Neural progenitor cell (in vitro differentiated cells): Measurements from ENCODE around the gene CACNG5. TPM values are rescaled to one million over a fixed set of nuclear protein-coding genes. Genes with fewer than 3 reads are reported as not detected.
A peak's percentile ranks its signal among the peaks of the same experiment; 100 is the strongest.

Experiments
- DNase-seq: peaks from one replicate; pipeline ENCODE4 v3.0.0-alpha.2; 2016; ENCODE audit warnings: low spot score
- H2AFZ ChIP-seq: fragments of 200-600 bp; sonication (generic); replicated peaks from 2 replicates; pipeline ENCODE4 v1.6.1; 2016; ENCODE audit warnings: antibody characterized with exemption
- H3F3A ChIP-seq: fragments of 200-600 bp; sonication (generic); 2 replicates; pipeline ENCODE4 v1.6.1; 2016; ENCODE audit warnings: antibody characterized with exemption, low read depth
- H3K27ac ChIP-seq: fragments of 200-600 bp; sonication (generic); 2 replicates; pipeline ENCODE4 v1.5.1; 2016; ENCODE audit warnings: mild to moderate bottlenecking
- H3K27me3 ChIP-seq: fragments of 200-600 bp; sonication (generic); 2 replicates; pipeline ENCODE4 v1.6.1; 2016; ENCODE audit warnings: mild to moderate bottlenecking, moderate library complexity
- H3K36me3 ChIP-seq: fragments of 200-600 bp; sonication (generic); 2 replicates; pipeline ENCODE4 v1.5.1; 2016
- H3K4me1 ChIP-seq: fragments of 200-600 bp; sonication (generic); 2 replicates; pipeline ENCODE4 v1.6.1; 2016; ENCODE audit warnings: mixed run types
- H3K4me2 ChIP-seq: fragments of 200-600 bp; sonication (generic); 2 replicates; pipeline ENCODE4 v1.6.1; 2016
- H3K4me3 ChIP-seq: fragments of 200-600 bp; sonication (generic); 2 replicates; pipeline ENCODE4 v1.5.1; 2016
- H3K79me2 ChIP-seq: fragments of 200-600 bp; sonication (generic); 2 replicates; pipeline ENCODE4 v1.6.1; 2016; ENCODE audit warnings: low read depth
- H3K9ac ChIP-seq: fragments of 200-600 bp; sonication (generic); 2 replicates; pipeline ENCODE4 v1.6.1; 2016
- H3K9me3 ChIP-seq: fragments of 200-600 bp; sonication (generic); 2 replicates; pipeline ENCODE4 v1.5.1; 2016; ENCODE audit warnings: low read depth
- H4K20me1 ChIP-seq: fragments of 200-600 bp; sonication (generic); 2 replicates; pipeline ENCODE4 v1.6.1; 2016; ENCODE audit warnings: low read depth
- H3K27ac Mint-ChIP-seq: 3 replicates; pipeline ENCODE4 v1.8.0; 2021; ENCODE audit warnings: mixed read lengths
- H3K27me3 Mint-ChIP-seq: 2 replicates; pipeline ENCODE4 v1.8.0; 2022; ENCODE audit warnings: low read depth, mild to moderate bottlenecking, inconsistent platforms, moderate library complexity, mixed read lengths; ENCODE audit not compliant: insufficient read depth
- H3K36me3 Mint-ChIP-seq: 3 replicates; pipeline ENCODE4 v1.8.0; 2021; ENCODE audit warnings: mixed read lengths
- H3K4me1 Mint-ChIP-seq: 3 replicates; pipeline ENCODE4 v1.8.0; 2021; ENCODE audit warnings: mixed read lengths
- H3K4me3 Mint-ChIP-seq: 3 replicates; pipeline ENCODE4 v1.8.0; 2021; ENCODE audit warnings: mild to moderate bottlenecking, moderate library complexity, mixed read lengths
- H3K9me3 Mint-ChIP-seq: 3 replicates; pipeline ENCODE4 v1.8.0; 2020; ENCODE audit warnings: mixed read lengths
- CTCF ChIP-seq: fragments of 200-600 bp; sonication (generic); IDR thresholded peaks from 2 replicates; pipeline ENCODE4 v1.5.1; 2017; ENCODE audit warnings: antibody characterized with exemption, mild to moderate bottlenecking
- EZH2 ChIP-seq: fragments of 200-600 bp; sonication (generic); IDR thresholded peaks from 2 replicates; pipeline ENCODE4 v1.6.1; 2017; ENCODE audit warnings: antibody characterized with exemption, mild to moderate bottlenecking, moderate library complexity
- EZH2phosphoT487 ChIP-seq: fragments of 200-600 bp; sonication (generic); IDR thresholded peaks from 2 replicates; pipeline ENCODE4 v1.6.1; 2017; ENCODE audit warnings: antibody characterized with exemption
- total RNA-seq: library from RNA; depleted of rRNA; stranded (reverse); fragments of >200 nt; gene quantifications from 2 replicates; pipeline ENCODE4 v1.2.3, GENCODE V29; 2015; ENCODE audit warnings: low replicate concordance

CACNG5 gene
- total RNA-seq, 1 donor from 2014 or later, result not detected

- Histone ChIP-seq H3K27ac (no peak overlapping the region), H3K79me2 (no peaks in the 10 kb centered on the region), H3K4me3 (no peak overlapping the region), H3K4me1 (peaks cover 6% of the 10 kb centered on the region), H3K9me3 (no peaks in the 10 kb centered on the region), H3F3A (no peaks in the 10 kb centered on the region), H4K20me1 (no peaks in the 10 kb centered on the region), H3K27me3 (no peaks in the 10 kb centered on the region), H2AFZ (no peak overlapping the region), H3K9ac (no peak overlapping the region), H3K36me3 (no peaks in the 10 kb centered on the region), H3K4me2 (no peak overlapping the region)
- Mint-ChIP-seq H3K4me3 (no peak overlapping the region), H3K9me3 (no peaks in the 10 kb centered on the region), H3K27ac (peak overlapping the region; percentile 23), H3K27me3 (peaks cover 4% of the 10 kb centered on the region), H3K4me1 (peaks cover 10% of the 10 kb centered on the region), H3K36me3 (peaks cover 9% of the 10 kb centered on the region)
- no peak for TF ChIP-seq CTCF
- TF ChIP-seq EZH2phosphoT487, result no peak
- TF ChIP-seq EZH2, result no peak
- DNase-seq, result no peak
Measured at GRCh38 chr17:66791347-66791746, 43.6 kb upstream of the CACNG5 start.

DNA sequence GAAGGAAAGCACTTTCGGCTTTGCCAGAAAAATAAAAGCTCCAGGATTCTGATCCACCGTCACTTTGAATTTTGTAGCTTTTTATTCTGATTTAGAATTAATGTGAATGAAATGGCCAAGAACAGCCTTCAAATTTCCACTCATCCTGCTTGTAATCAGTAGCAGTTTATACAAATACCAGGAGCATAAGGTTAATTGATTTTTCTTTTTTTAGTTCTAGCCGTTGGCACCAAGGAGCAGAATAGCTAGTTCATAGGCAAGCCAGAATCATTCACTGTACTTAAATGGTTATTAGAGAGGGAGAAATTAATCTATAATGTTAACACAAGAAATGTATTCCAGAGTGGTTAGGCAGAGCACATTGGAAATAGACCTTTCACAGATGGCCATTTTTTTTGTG is 41.1 kb upstream of the CACNG5 start:
- Histone ChIP-seq H3K4me3 (no peak overlapping the region), H3K27ac (no peak overlapping the region), H3K27me3 (no peaks in the 10 kb centered on the region), H3K79me2 (no peaks in the 10 kb centered on the region), H2AFZ (no peak overlapping the region), H3K4me2 (no peak overlapping the region), H3F3A (no peaks in the 10 kb centered on the region), H3K9me3 (no peaks in the 10 kb centered on the region), H4K20me1 (no peaks in the 10 kb centered on the region), H3K4me1 (peaks cover 6% of the 10 kb centered on the region), H3K9ac (no peak overlapping the region), H3K36me3 (no peaks in the 10 kb centered on the region)
- TF ChIP-seq CTCF, result no peak
- DNase-seq, result no peak
- Mint-ChIP-seq H3K9me3 (peaks cover 2% of the 10 kb centered on the region), H3K36me3 (peaks cover 6% of the 10 kb centered on the region), H3K27me3 (peaks cover 4% of the 10 kb centered on the region), H3K4me1 (peaks cover 10% of the 10 kb centered on the region), H3K27ac (peak overlapping the region; percentile 24), H3K4me3 (no peak overlapping the region)

DNA sequence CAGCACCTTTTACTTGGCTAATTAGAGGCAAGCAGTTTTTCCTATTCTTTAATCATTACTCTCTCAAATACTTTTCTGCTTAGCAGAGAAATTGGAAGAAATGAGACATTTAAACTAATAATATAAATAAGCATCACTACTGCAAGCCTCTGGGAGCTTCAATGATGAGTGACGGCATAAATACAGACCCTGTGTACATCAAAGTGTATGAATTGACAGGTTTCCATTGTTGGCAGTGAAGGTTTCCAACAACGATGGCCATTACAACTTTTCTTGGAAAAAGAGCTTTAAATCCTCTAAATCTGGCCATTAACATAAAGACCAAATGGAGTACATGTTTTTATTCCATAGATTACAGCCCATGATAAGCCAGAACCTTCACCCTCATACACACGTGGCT is 39.4 kb upstream of the CACNG5 start:
- H3K9ac ChIP-seq, result no peak overlapping the region
- peaks cover 2% of the 10 kb centered on the region for H3K9me3 Mint-ChIP-seq
- H3K4me1 Mint-ChIP-seq, result peaks cover 10% of the 10 kb centered on the region
- H3K4me1 ChIP-seq, result no peaks in the 10 kb centered on the region
- H3K9me3 ChIP-seq, result no peaks in the 10 kb centered on the region
- H3K27ac ChIP-seq, result no peak overlapping the region
- H3K36me3 Mint-ChIP-seq, result peaks cover 6% of the 10 kb centered on the region
- H3F3A ChIP-seq, result no peaks in the 10 kb centered on the region
- no peak overlapping the region for H3K27ac Mint-ChIP-seq
- H3K27me3 Mint-ChIP-seq, result peaks cover 4% of the 10 kb centered on the region
- no peaks in the 10 kb centered on the region for H4K20me1 ChIP-seq
- no peak overlapping the region for H3K4me3 ChIP-seq
- no peak for DNase-seq
- no peak overlapping the region for H2AFZ ChIP-seq
- no peak overlapping the region for H3K4me2 ChIP-seq
- TF ChIP-seq EZH2 (no peak), CTCF (no peak)
- H3K36me3 ChIP-seq, result no peaks in the 10 kb centered on the region
- no peaks in the 10 kb centered on the region for H3K27me3 ChIP-seq
- no peaks in the 10 kb centered on the region for H3K79me2 ChIP-seq
- H3K4me3 Mint-ChIP-seq, result no peak overlapping the region
